ENCODE data around the gene PUS10. TPM values are rescaled to one million over a fixed set of nuclear protein-coding genes. Genes with fewer than 3 reads are reported as not detected.

The PUS10 gene
- total RNA-seq, 1 donor from 2014 or later: 8.5 TPM

GRCh38 chr2:60899892-60900249 lies 118.2 kb downstream of the PUS10 start:
- Histone ChIP-seq H3K27ac (no peak overlapping the region), H3K4me3 (no peak overlapping the region), H3K36me3 (peaks cover 94% of the 10 kb centered on the region), H3K4me1 (peaks cover 3% of the 10 kb centered on the region), H3K27me3 (ENCODE audit: low read depth) (no peaks in the 10 kb centered on the region), H3K9me3 (no peaks in the 10 kb centered on the region)
- no peak for DNase-seq
- no peak for TF ChIP-seq CTCF (IDR thresholded peaks at IDR 0.05)
- intact Hi-C loops (cut with DNase I): no loop called here
- ATAC-seq: no peak

GRCh38 chr2:60899230-60899891 lies 118.7 kb downstream of the PUS10 start:
- DNase-seq (no peak), ATAC-seq (no peak)
- Histone ChIP-seq H3K4me1 (peaks cover 3% of the 10 kb centered on the region), H3K4me3 (no peak overlapping the region), H3K36me3 (peaks cover 94% of the 10 kb centered on the region), H3K27ac (no peak overlapping the region), H3K9me3 (no peaks in the 10 kb centered on the region), H3K27me3 (ENCODE audit: low read depth) (no peaks in the 10 kb centered on the region)
- TF ChIP-seq CTCF (IDR thresholded peaks at IDR 0.05): no peak
- intact Hi-C loops (cut with DNase I): no loop called here

GRCh38 chr2:60898567-60898966 lies 119.5 kb downstream of the PUS10 start:
- Histone ChIP-seq H3K4me3 (no peak overlapping the region), H3K27me3 (ENCODE audit: low read depth) (no peaks in the 10 kb centered on the region), H3K36me3 (peaks cover 94% of the 10 kb centered on the region), H3K27ac (no peak overlapping the region), H3K9me3 (no peaks in the 10 kb centered on the region), H3K4me1 (peaks cover 3% of the 10 kb centered on the region)
- intact Hi-C loops (cut with DNase I): no loop called here
- no peak for TF ChIP-seq CTCF (IDR thresholded peaks at IDR 0.05)
- DNase-seq: no peak
- no peak for ATAC-seq

Other genes starting within 250 kb of the PUS10 start
- gene REL, start 136.7 kb downstream of the PUS10 start, total RNA-seq: 33.6 TPM
- gene PEX13, start 535 bp downstream of the PUS10 start, total RNA-seq: 25.8 TPM
- 13.8 TPM for gene SANBR, start 47.6 kb upstream of the PUS10 start, total RNA-seq
- 17.4 TPM for gene C2orf74, start 143.9 kb upstream of the PUS10 start, total RNA-seq

Data from lower lobe of right lung (tissue), 2 donors.